Left lung (tissue), 10 donors: ENCODE measurements around the gene ASF1B. TPM values are rescaled to one million over a fixed set of nuclear protein-coding genes. Genes with fewer than 3 reads are reported as not detected.

Experiments
- ATAC-seq: fragments of 200-7000 bp; cut with Tn5 transposase; one replicate; pipeline ENCODE4 v1.9.1; 2020; ENCODE audit warnings: moderate library complexity
- DNase-seq, 4 donors: peaks; one replicate each; pipeline ENCODE4 v3.0.0-alpha.2; 2013 to 2020
- H3K27ac ChIP-seq, 2 donors: fragments of 200-600 bp; sonication (generic) in 1 of 2; one replicate each; pipeline versions ENCODE4 v1.5.0 to v1.8.0; 2020 to 2021
- H3K27me3 ChIP-seq, 2 donors: fragments of 200-600 bp; sonication (generic) in 1 of 2; one replicate each; pipeline versions ENCODE4 v1.5.0 to v1.8.0; 2020 to 2021
- H3K36me3 ChIP-seq, 2 donors: fragments of 200-600 bp; sonication (generic) in 1 of 2; one replicate each; pipeline versions ENCODE4 v1.5.0 to v1.8.0; 2020 to 2021
- H3K4me1 ChIP-seq, 2 donors: fragments of 200-600 bp; one replicate each; pipeline ENCODE4 v1.8.0; 2021
- H3K4me3 ChIP-seq, 2 donors: fragments of 200-600 bp; sonication (generic) in 1 of 2; one replicate each; pipeline versions ENCODE4 v1.5.0 to v1.8.0; 2020 to 2021; ENCODE audit warnings: mild to moderate bottlenecking in 1 of 2
- H3K9me3 ChIP-seq, 2 donors: fragments of 200-600 bp; sonication (generic) in 1 of 2; one replicate each; pipeline versions ENCODE4 v1.5.0 to v1.8.0; 2020 to 2021
- intact Hi-C, 2 donors: fragments of 100-400 bp; cut with DNase I; formaldehyde crosslinking; loops; one replicate each; pipeline versions ENCODE4 v1.11.2 to v1.14.2; 2022
- polyA plus RNA-seq, 6 donors: library from polyadenylated mRNA; unstranded; fragments of 120-200 nt; gene quantifications; one replicate each; pipeline ENCODE4 v1.2.1, GENCODE V29; 2013; ENCODE audit not compliant: insufficient read length in 6 of 6
- total RNA-seq, 2 donors: library from RNA; stranded (reverse); fragmentation: NEBNext Ultra II Directional; extraction: Animal tissue kit (Norgen Biotek cat#: 25700); gene quantifications; one replicate each; pipeline ENCODE4 v1.2.1, GENCODE V29; 2021
- TF ChIP-seq, protein P1 (sequence below), 2 donors: fragments of 200-600 bp; sonication (generic) in 1 of 2; IDR thresholded peaks; one replicate each; pipeline versions ENCODE4 v1.5.0 to v1.8.0; 2021; ENCODE audit warnings: antibody characterized with exemption in 2 of 2
- donor health status: DM: no; HTN: yes; CAD: no.
- donor health status: DM: no; HTN: no; CAD: no.

ASF1B gene
- total and polyA plus RNA-seq, 8 donors = 10.5 to 29.1 (median 16.1) TPM

DNA sequence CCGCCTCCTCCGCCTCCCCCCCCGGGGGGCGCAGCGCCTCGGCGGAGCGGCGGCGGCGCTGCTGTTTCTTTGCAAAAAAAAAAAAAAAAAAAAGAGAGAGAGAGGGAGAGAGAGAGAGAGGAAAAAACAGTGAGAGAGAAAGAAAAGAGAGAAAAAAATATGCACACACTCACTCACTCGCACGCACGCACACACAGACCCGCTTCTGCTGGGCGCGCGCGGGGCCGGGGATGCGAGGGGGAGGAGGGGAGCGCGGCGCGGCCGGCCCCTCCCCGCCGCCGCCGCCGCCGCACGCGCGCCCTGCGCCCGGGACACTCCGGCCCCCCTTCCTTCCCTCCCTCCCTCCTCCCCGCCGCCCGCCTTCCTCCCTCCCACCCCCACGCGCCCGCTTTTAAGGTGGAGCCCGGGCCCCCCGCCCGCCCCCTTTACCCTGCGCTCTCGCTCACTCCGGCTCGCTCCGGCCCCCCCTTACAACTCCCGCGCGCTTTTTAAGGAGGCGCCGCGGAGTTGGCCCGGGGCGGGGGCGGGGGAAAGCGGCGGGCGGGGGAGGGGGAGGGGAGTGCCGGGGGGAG, 45.8 kb downstream of the ASF1B start, which contains the start of gene SAMD1:
TSS of gene SAMD1 (minus strand) at position 243 of the 572 bp plus-strand sequence.
- peak within 1 kb of the TSS; percentile 73 to 79 for H3K4me3 ChIP-seq
- H3K9me3 ChIP-seq = peaks cover 0 to 11% of the 10 kb centered on the region in 2 donors
- H3K27ac ChIP-seq = peak within 1 kb of the TSS; percentile 87 to 93
- TF ChIP-seq, protein P1, sequence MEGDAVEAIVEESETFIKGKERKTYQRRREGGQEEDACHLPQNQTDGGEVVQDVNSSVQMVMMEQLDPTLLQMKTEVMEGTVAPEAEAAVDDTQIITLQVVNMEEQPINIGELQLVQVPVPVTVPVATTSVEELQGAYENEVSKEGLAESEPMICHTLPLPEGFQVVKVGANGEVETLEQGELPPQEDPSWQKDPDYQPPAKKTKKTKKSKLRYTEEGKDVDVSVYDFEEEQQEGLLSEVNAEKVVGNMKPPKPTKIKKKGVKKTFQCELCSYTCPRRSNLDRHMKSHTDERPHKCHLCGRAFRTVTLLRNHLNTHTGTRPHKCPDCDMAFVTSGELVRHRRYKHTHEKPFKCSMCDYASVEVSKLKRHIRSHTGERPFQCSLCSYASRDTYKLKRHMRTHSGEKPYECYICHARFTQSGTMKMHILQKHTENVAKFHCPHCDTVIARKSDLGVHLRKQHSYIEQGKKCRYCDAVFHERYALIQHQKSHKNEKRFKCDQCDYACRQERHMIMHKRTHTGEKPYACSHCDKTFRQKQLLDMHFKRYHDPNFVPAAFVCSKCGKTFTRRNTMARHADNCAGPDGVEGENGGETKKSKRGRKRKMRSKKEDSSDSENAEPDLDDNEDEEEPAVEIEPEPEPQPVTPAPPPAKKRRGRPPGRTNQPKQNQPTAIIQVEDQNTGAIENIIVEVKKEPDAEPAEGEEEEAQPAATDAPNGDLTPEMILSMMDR (IDR thresholded peaks at IDR 0.05) = no peak
- intact Hi-C loops = no loop called here
- peak; percentile 75 for ATAC-seq
- DNase-seq = peak; percentile 90 to 96 (median 92)
- peaks cover 0 to 29% of the 10 kb centered on the region in 2 donors for H3K36me3 ChIP-seq
- no peaks in the 10 kb centered on the region for H3K27me3 ChIP-seq
- H3K4me1 ChIP-seq = peaks cover 7 to 25% of the 10 kb centered on the region in 2 donors

DNA sequence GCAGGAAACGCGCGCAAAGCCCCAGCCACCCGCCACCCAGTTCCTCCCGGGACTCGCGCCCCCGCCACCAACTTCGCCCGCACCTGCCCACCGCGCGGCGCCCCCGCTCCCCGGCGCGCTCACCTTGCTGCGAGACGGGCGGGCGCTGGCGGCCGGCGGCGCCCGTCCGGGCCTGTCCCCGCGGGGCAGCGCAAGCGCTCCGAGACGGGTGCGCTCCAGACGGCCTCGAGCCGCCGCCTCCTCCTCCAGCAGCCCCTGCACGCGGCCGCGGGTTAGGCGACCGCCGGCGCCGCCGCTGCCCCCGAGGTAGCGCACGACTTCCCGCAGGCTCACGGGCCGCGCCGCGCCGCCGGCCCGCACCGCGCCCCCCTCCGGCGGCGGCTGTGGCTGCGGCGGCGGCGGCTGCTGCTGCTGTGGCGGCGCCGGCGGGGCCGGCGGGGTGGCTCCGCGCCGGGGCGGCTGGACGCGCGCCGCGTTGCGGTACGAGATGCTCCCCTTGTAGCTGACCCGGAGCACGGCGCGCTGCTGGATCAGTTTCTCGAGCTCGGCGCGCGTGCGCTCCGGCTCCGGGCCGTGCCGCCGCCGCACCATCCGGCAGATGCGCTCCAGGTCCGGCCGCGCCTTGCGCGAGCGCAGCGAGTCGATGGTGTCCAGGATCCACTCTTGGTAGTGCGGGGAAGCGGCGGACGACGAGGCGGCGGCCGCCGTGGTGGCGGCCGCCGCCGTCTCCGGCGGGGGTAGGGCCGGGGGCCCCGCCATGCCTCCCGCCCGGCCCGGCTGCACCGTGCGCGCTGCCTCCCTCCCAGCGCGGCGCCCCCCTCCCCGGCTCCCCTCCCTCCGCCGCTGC, 46.5 kb downstream of the ASF1B start:
- Histone ChIP-seq H3K4me3 (peak overlapping the region; percentile 34 to 73), H3K4me1 (peaks cover 7 to 25% of the 10 kb centered on the region in 2 donors), H3K36me3 (peaks cover 0 to 23% of the 10 kb centered on the region in 2 donors), H3K27me3 (no peaks in the 10 kb centered on the region), H3K9me3 (peaks cover 0 to 11% of the 10 kb centered on the region in 2 donors), H3K27ac (peak overlapping the region; percentile 61 to 69)
- DNase-seq = peak in 2 of 4 donors; percentile 52 to 88
- peak; percentile 1 for ATAC-seq
- TF ChIP-seq, protein P1 (IDR thresholded peaks at IDR 0.05) = no peak
- intact Hi-C loops = no loop called here

DNA sequence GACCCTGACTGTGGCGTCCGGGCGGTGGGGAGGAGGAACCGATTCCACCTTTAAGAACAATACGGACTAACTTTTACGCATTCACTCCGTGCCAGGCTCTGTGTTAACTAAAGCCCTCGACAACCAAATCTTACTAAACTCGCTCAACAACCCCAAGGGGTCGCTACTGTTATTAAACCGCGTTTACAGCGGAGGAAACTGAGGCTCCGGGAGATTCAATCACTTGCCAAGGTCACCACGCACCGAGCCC, 47.1 kb downstream of the ASF1B start:
- no peak overlapping the region for H3K27ac ChIP-seq
- peaks cover 0 to 23% of the 10 kb centered on the region in 2 donors for H3K36me3 ChIP-seq
- ATAC-seq (no peak), DNase-seq (no peak)
- peaks cover 7 to 25% of the 10 kb centered on the region in 2 donors for H3K4me1 ChIP-seq
- TF ChIP-seq, protein P1 (IDR thresholded peaks at IDR 0.05) = peak in 1 of 2 donors; percentile 10
- intact Hi-C loops = no loop called here
- peak overlapping the region; percentile 22 to 73 for H3K4me3 ChIP-seq
- H3K9me3 ChIP-seq = peaks cover 0 to 11% of the 10 kb centered on the region in 2 donors
- H3K27me3 ChIP-seq = no peaks in the 10 kb centered on the region

DNA sequence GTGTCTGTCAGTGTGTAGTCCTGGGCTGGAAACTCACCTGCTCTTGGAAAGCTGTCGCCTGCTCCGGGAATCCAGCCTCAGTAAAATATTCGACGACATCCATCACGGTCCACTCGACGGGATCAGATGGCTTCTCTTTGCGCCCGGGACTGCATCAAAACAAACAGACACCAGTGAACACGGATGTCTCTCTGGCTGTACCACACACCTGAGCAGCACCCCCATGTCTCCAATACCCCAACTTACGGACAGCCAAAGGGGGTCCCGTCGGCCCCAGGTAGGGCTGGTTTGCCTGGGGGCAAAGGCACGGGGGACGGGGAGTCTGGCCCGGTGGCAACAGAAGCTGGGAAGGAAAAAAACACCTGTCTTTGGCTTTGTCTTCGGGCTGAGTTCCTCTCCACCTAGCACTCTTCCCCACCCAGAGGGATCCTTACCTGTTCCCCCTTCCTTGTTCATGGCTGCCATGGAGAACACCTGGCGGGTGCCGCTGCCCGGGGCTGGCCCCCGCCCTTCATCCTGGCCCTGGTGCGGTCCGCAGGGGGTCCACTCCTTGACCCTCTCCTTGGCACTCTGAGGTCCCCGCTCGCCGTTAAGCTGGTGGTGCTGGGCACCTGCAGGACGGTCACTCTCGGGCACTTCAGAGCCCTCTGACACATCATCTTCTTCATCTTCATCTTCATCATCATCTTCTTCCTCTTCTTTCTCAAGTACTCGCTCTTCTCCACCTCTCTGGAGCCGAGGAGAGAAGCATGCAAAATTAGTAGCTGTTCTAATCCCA, 47.6 kb downstream of the ASF1B start:
- intact Hi-C loops = no loop called here
- DNase-seq (no peak), ATAC-seq (no peak)
- Histone ChIP-seq H3K36me3 (peaks cover 0 to 23% of the 10 kb centered on the region in 2 donors), H3K4me3 (peak overlapping the region; percentile 22 to 73), H3K4me1 (peaks cover 7 to 25% of the 10 kb centered on the region in 2 donors), H3K27ac (no peak overlapping the region), H3K27me3 (no peaks in the 10 kb centered on the region), H3K9me3 (peaks cover 0 to 11% of the 10 kb centered on the region in 2 donors)
- TF ChIP-seq, protein P1 (IDR thresholded peaks at IDR 0.05) = no peak
